Hematopoietic multipotent progenitor cell treated with erythropoietin and hydrocortisone succinate and interleukin-3 and kit ligand, for 15 days (in vitro differentiated cells): ENCODE measurements around the gene AXIN2.

ENCODE experiments used
- DNase-seq: peaks from one replicate; pipeline ENCODE4 v3.0.0-alpha.2; 2015; ENCODE audit warnings: low spot score

Gene AXIN2

GRCh38 chr17:65584604-65585521 is 23.4 kb upstream of the AXIN2 start:
- DNase-seq = no peak

GRCh38 chr17:65583921-65584603 is 22.6 kb upstream of the AXIN2 start:
- no peak for DNase-seq

GRCh38 chr17:65576939-65577338 is 15.5 kb upstream of the AXIN2 start:
- DNase-seq = no peak

GRCh38 chr17:65573282-65573602 is 11.8 kb upstream of the AXIN2 start:
- no peak for DNase-seq

- DNase-seq = no peak
Observed at GRCh38 chr17:65572581-65573281, 11.3 kb upstream of the AXIN2 start.

GRCh38 chr17:65572186-65572580 is 10.7 kb upstream of the AXIN2 start:
- no peak for DNase-seq

- no peak for DNase-seq
Observed at GRCh38 chr17:65568918-65569317, 7.5 kb upstream of the AXIN2 start.

GRCh38 chr17:65567566-65567965 is 6.1 kb upstream of the AXIN2 start:
- DNase-seq = no peak

- DNase-seq = no peak
Observed at GRCh38 chr17:65565559-65565958, 4.1 kb upstream of the AXIN2 start.

GRCh38 chr17:65564793-65565192 is 3.3 kb upstream of the AXIN2 start:
- DNase-seq = no peak

- DNase-seq = no peak
Observed at GRCh38 chr17:65562206-65562531, 721 bp upstream of the AXIN2 start.

GRCh38 chr17:65560628-65561451 is 608 bp downstream of the AXIN2 start:
- DNase-seq = no peak

- no peak for DNase-seq
Observed at GRCh38 chr17:65559804-65560627, 1.4 kb downstream of the AXIN2 start.

GRCh38 chr17:65559461-65559803 is 2.0 kb downstream of the AXIN2 start:
- DNase-seq = no peak

- DNase-seq = no peak
Observed at GRCh38 chr17:65558683-65559460, 2.6 kb downstream of the AXIN2 start.

- no peak for DNase-seq
Observed at GRCh38 chr17:65558311-65558682, 3.2 kb downstream of the AXIN2 start.

- no peak for DNase-seq
Observed at GRCh38 chr17:65557349-65558310, 3.8 kb downstream of the AXIN2 start.

- DNase-seq = no peak
Observed at GRCh38 chr17:65556910-65557348, 4.5 kb downstream of the AXIN2 start.
